ENCODE measurements around the gene NPAS2.

- no peak for TF ChIP-seq CTCF (IDR thresholded peaks at IDR 0.05; ENCODE audit: extremely low read depth in 1 of 2, insufficient read depth in 1 of 2, low read depth in 1 of 2, low read length in 2 of 2)
- TF ChIP-seq JUN (IDR thresholded peaks at IDR 0.05; ENCODE audit: borderline replicate concordance, insufficient read depth, insufficient read length, low read depth): no peak
- TF ChIP-seq EZH2 (IDR thresholded peaks at IDR 0.05; ENCODE audit: borderline replicate concordance, low read depth, low read length, severe bottlenecking): no peak
Observed at GRCh38 chr2:100987536-100987935, 167.6 kb downstream of the NPAS2 start.
